Muscle layer of colon (tissue), 2 donors: ENCODE measurements around the gene TXK.

ENCODE experiments used
- H3K27ac ChIP-seq: one replicate; pipeline ENCODE4 v1.7.0; 2013; ENCODE audit warnings: low read depth, mild to moderate bottlenecking, low read length, moderate library complexity
- H3K27me3 ChIP-seq, 2 donors: one replicate each; pipeline ENCODE4 v1.7.0; 2013; ENCODE audit warnings: low read length in 2 of 2, mild to moderate bottlenecking in 2 of 2; ENCODE audit not compliant: insufficient read depth in 2 of 2, control insufficient read depth in 1 of 2
- H3K36me3 ChIP-seq: one replicate; pipeline ENCODE4 v1.7.0; 2013; ENCODE audit warnings: mild to moderate bottlenecking, low read length; ENCODE audit not compliant: insufficient read depth
- H3K4me1 ChIP-seq: one replicate; pipeline ENCODE4 v1.7.0; 2013; ENCODE audit warnings: mild to moderate bottlenecking, low read length; ENCODE audit not compliant: insufficient read depth
- H3K4me3 ChIP-seq, 2 donors: one replicate each; pipeline ENCODE4 v1.7.0; 2013; ENCODE audit warnings: low read length in 2 of 2, low read depth in 1 of 2, mild to moderate bottlenecking in 1 of 2, moderate library complexity in 1 of 2
- H3K9ac ChIP-seq: one replicate; pipeline ENCODE4 v1.7.0; 2013; ENCODE audit warnings: low read length
- H3K9me3 ChIP-seq: one replicate; pipeline ENCODE4 v1.7.0; 2013; ENCODE audit warnings: mild to moderate bottlenecking, low read length
- donor health status: abdominal sarcoma.
- donor health status: Adenocarcinoma of cecum.

TXK gene

GRCh38 chr4:48044298-48044697, 89.8 kb downstream of the TXK start:
- no peaks in the 10 kb centered on the region for H3K36me3 ChIP-seq
- H3K27ac ChIP-seq: no peak overlapping the region
- H3K9ac ChIP-seq: no peak overlapping the region
- no peaks in the 10 kb centered on the region for H3K27me3 ChIP-seq
- no peaks in the 10 kb centered on the region for H3K9me3 ChIP-seq
- H3K4me1 ChIP-seq: no peaks in the 10 kb centered on the region
- no peak overlapping the region for H3K4me3 ChIP-seq

DNA sequence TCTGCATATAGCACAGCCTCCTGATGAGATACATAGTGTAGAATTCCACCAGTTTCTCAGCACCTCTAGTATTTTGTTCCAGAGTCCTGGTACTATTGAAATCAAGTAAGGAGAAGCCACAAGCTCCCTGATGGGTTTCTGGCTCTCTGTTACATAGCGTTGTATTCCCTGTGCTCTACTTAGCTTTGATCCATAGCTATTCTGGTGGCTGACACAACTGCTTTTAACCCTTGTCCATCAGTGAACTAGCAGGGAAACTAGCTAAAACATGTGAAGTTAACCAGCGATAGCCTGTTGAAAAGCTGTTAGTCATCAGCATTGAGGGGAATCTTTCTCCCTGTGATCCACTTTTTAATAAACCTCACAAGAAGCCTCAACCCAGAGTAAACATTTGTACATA, 90.5 kb downstream of the TXK start:
- Histone ChIP-seq H3K9me3 (no peaks in the 10 kb centered on the region), H3K4me1 (no peaks in the 10 kb centered on the region), H3K4me3 (no peak overlapping the region), H3K9ac (no peak overlapping the region), H3K27me3 (no peaks in the 10 kb centered on the region), H3K27ac (no peak overlapping the region), H3K36me3 (no peaks in the 10 kb centered on the region)

- H3K36me3 ChIP-seq: no peaks in the 10 kb centered on the region
- H3K4me1 ChIP-seq: no peaks in the 10 kb centered on the region
- H3K27me3 ChIP-seq: no peaks in the 10 kb centered on the region
- H3K4me3 ChIP-seq: no peak overlapping the region
- H3K9me3 ChIP-seq: no peaks in the 10 kb centered on the region
- H3K9ac ChIP-seq: no peak overlapping the region
- H3K27ac ChIP-seq: no peak overlapping the region
Observed at GRCh38 chr4:48042979-48043461, 91.0 kb downstream of the TXK start.

GRCh38 chr4:48041535-48042137, 92.4 kb downstream of the TXK start:
- Histone ChIP-seq H3K27me3 (no peaks in the 10 kb centered on the region), H3K4me3 (no peak overlapping the region), H3K27ac (no peak overlapping the region), H3K9ac (no peak overlapping the region), H3K36me3 (no peaks in the 10 kb centered on the region), H3K9me3 (no peaks in the 10 kb centered on the region), H3K4me1 (no peaks in the 10 kb centered on the region)

DNA sequence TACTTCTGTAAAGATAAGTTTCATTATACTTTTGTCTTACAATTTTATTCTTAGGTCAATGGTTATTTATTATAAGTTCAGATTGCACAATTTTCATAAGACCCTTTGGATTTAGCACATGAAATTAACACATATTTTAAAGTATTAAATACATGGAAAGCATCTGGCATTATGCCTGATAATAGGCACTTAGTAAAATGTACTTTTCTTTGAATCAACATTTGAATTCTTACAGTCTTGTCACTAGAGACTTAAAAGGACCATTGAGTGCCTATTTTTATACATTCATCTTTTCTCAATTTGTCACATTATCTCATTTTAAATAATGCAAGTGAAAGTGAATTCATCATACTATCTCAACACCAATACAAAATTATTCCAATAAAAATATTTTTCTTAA, 94.5 kb downstream of the TXK start:
- Histone ChIP-seq H3K36me3 (no peaks in the 10 kb centered on the region), H3K27ac (no peak overlapping the region), H3K4me3 (no peak overlapping the region), H3K9ac (no peak overlapping the region), H3K27me3 (no peaks in the 10 kb centered on the region), H3K4me1 (no peaks in the 10 kb centered on the region), H3K9me3 (no peaks in the 10 kb centered on the region)

DNA sequence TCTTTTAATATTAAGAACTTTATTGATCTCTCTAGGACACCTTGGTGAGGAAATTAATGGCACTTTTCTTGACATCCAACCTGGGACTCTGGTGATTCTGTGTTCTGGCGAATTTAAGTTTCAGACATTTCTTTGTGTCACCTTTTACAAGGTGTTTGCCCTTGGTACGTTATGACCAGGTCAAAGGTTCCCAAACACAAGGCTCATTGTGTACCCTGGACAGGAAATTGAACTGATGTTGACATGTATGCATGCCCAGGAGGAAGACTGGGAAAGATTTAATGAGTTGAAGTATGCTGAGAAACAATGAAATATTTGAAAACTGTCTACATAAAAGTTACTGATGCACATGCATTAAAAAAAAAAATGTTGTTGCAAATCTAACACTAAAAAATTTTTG, 95.4 kb downstream of the TXK start:
- Histone ChIP-seq H3K9ac (no peak overlapping the region), H3K36me3 (no peaks in the 10 kb centered on the region), H3K9me3 (no peaks in the 10 kb centered on the region), H3K4me1 (no peaks in the 10 kb centered on the region), H3K27ac (no peak overlapping the region), H3K4me3 (no peak overlapping the region), H3K27me3 (no peaks in the 10 kb centered on the region)

DNA sequence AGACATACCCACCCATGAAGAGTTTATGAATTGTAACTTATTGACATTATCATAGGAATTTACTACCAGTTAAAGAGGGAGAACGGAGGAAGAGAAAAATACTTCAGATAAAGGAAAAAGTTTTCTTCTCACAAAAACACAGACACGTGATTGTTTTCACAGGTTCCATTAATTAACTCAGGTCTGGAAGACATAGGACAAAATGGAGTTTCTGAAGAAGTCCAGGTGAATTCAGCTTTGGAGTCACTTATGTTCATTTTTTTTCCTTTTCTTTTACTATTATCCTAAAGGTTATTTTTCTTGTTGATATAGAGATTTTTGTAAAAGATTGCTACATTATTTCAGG, 97.0 kb downstream of the TXK start:
- Histone ChIP-seq H3K9me3 (no peaks in the 10 kb centered on the region), H3K27me3 (no peaks in the 10 kb centered on the region), H3K9ac (no peak overlapping the region), H3K4me3 (no peak overlapping the region), H3K27ac (no peak overlapping the region), H3K36me3 (no peaks in the 10 kb centered on the region), H3K4me1 (no peaks in the 10 kb centered on the region)

DNA sequence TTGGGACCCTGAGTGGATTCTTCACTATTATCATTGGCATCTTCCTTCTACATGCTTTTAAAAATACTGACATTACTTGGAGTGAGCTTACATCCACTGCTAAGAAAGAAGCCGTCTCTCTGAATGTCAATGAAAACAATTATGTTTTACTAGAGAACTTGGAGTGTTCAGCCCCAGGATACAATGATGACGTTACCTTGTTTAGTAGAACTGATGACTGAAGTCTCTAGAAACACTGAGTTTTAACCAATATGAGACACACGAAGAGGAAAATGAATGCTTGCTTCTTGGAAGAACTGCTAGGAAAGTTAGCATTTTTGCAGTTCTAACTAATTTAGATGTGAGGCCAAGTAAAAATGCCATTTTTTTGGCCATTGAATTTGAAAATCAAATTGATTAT, 98.1 kb downstream of the TXK start:
- no peaks in the 10 kb centered on the region for H3K27me3 ChIP-seq

GRCh38 chr4:48033825-48034413, 100.1 kb downstream of the TXK start:
- Histone ChIP-seq H3K27ac (no peak overlapping the region), H3K4me1 (no peaks in the 10 kb centered on the region), H3K27me3 (no peaks in the 10 kb centered on the region), H3K9me3 (no peaks in the 10 kb centered on the region), H3K9ac (no peak overlapping the region), H3K4me3 (no peak overlapping the region), H3K36me3 (no peaks in the 10 kb centered on the region)

More for the DNA sequence above, 98.1 kb downstream of the TXK start:
- Histone ChIP-seq H3K27ac (no peak overlapping the region), H3K4me3 (no peak overlapping the region), H3K9me3 (no peaks in the 10 kb centered on the region), H3K9ac (no peak overlapping the region), H3K36me3 (no peaks in the 10 kb centered on the region), H3K4me1 (no peaks in the 10 kb centered on the region)

DNA sequence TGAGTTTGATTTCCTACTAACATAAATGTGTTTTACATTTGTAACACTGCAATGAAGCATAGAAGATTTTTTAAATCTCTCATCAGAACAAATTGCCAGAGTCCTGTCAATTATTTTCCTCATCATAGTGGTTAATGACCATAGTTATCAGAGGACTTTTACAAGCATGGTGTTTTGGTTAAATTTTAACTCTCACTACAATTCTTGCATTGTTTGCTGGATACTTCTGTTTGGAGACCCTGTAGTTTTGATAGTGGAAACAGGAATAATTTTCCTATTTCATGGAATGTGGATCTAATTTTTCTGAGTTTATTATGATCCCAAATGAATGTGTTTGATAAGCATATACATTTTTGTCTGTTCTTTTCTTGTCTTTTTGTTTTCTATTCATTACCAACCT, 100.6 kb downstream of the TXK start:
- no peak overlapping the region for H3K27ac ChIP-seq
- no peaks in the 10 kb centered on the region for H3K36me3 ChIP-seq
- no peak overlapping the region for H3K4me3 ChIP-seq
- H3K27me3 ChIP-seq: no peaks in the 10 kb centered on the region
- H3K4me1 ChIP-seq: no peaks in the 10 kb centered on the region
- H3K9me3 ChIP-seq: no peaks in the 10 kb centered on the region
- no peak overlapping the region for H3K9ac ChIP-seq

DNA sequence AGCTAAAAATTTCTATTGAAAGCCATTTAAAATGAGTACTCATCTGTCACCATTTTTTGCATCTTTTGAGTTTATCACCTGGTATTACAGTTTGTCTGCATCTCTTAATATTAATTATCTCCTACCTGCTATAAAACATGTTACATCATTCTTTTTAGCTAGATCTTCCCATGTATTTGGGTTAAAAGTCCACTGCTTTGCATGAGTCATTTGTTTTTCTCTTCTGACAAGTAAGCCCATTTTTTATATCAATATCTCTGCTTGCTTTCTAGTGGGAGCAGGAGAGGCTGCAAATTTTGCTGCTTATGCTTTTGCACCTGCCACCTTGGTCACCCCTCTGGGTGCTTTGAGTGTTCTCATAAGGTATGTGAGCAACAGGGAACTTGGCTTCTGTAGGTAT, 101.3 kb downstream of the TXK start:
- Histone ChIP-seq H3K4me1 (no peaks in the 10 kb centered on the region), H3K9me3 (no peaks in the 10 kb centered on the region), H3K4me3 (no peak overlapping the region), H3K36me3 (no peaks in the 10 kb centered on the region), H3K27ac (no peak overlapping the region), H3K9ac (no peak overlapping the region), H3K27me3 (no peaks in the 10 kb centered on the region)

DNA sequence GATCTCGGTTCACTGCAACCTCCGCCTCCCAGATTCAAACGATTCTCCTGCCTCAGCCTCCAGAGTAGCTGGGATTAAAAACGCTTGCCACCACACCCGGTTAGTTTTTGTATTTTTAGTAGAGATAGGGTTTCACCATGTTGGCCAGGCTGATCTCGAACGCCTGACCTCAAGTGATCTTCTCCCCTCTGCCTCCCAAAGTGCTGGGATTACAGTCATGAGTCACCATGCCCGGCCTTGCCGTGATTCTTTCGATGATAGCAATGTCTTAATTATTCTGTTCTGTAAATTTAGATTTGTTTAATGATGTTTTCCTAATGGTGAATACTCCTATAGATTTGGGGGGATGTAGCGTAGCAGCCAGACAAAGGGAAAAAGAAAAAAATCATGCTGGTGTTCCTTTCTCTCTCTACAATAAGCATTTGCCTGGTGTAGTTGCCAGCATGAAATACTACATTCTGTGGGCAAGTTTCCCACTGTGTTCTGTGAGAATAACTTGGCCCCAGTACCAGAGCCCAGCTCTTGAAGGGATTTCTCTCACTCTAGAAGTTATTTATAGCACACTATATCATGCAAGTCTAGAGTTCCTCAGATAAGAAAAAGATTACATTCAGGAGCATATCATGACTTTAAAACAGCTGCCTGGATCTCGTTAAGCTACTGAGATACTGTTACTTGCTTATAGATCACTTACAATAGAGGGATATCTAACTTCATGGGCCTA, 102.1 kb downstream of the TXK start:
- H3K27ac ChIP-seq: no peak overlapping the region
- H3K36me3 ChIP-seq: no peaks in the 10 kb centered on the region
- no peaks in the 10 kb centered on the region for H3K4me1 ChIP-seq
- H3K4me3 ChIP-seq: no peak overlapping the region
- H3K9me3 ChIP-seq: no peaks in the 10 kb centered on the region
- no peak overlapping the region for H3K9ac ChIP-seq
- H3K27me3 ChIP-seq: no peaks in the 10 kb centered on the region
